ENCODE measurements around the gene RALGPS1.

DNA sequence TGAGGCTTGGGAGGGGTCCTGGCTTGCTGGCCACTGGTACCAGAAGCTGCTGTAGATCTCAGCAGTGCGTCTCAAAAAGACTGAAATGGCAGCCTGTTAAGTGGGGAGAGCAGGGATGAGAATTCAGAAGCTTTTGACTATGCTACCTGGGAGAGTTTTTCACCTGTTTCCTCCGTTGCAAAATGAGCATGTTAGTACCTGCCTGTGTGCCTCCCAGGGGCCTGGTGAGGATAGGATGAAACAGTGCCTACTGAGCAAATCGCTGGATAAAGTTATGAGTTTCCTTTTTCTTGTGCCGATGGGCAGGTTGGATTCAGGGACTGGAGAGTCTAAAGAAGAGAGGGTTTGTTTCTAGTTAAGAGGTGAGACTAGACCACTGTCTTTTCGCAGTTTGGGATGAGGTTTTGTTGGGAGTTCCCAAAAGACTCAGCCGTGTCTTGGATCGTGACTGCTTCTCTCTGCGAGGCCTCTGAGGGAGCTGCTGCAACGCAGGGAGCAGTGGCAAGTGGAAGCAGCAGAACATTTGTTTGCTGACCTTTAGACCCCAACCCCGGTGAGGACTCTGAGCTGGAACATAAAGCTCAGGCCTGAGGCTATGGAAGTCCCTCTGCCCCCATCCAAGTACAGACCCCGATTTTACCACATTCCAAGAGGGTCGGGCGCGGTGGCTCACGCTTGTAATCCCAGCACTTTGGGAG is 1.4 kb downstream of the RALGPS1 start:
- TF ChIP-seq, protein P1, sequence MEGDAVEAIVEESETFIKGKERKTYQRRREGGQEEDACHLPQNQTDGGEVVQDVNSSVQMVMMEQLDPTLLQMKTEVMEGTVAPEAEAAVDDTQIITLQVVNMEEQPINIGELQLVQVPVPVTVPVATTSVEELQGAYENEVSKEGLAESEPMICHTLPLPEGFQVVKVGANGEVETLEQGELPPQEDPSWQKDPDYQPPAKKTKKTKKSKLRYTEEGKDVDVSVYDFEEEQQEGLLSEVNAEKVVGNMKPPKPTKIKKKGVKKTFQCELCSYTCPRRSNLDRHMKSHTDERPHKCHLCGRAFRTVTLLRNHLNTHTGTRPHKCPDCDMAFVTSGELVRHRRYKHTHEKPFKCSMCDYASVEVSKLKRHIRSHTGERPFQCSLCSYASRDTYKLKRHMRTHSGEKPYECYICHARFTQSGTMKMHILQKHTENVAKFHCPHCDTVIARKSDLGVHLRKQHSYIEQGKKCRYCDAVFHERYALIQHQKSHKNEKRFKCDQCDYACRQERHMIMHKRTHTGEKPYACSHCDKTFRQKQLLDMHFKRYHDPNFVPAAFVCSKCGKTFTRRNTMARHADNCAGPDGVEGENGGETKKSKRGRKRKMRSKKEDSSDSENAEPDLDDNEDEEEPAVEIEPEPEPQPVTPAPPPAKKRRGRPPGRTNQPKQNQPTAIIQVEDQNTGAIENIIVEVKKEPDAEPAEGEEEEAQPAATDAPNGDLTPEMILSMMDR (IDR thresholded peaks at IDR 0.05): no peak
- TF ChIP-seq EZH2 (IDR thresholded peaks at IDR 0.05; ENCODE audit: borderline replicate concordance, insufficient read depth, low read depth, low read length, poor library complexity, severe bottlenecking): no peak

Data from B cell (primary cell).